Liver (tissue), 9 donors: ENCODE measurements around the gene PIP4K2A. TPM values are rescaled to one million over a fixed set of nuclear protein-coding genes. Genes with fewer than 3 reads are reported as not detected.

Source experiments
- DNase-seq: peaks from one replicate; pipeline ENCODE4 v3.0.0-alpha.2; 2017; ENCODE audit warnings: low spot score
- H3K27ac ChIP-seq, 2 donors: one replicate each; pipeline ENCODE4 v1.7.0; 2013; ENCODE audit warnings: inconsistent platforms in 2 of 2, low read length in 2 of 2, control low read depth in 1 of 2, low read depth in 1 of 2, mild to moderate bottlenecking in 1 of 2
- H3K27me3 ChIP-seq, 4 donors: one replicate each; pipeline versions ENCODE4 v1.6.1 to v1.7.0; 2013; ENCODE audit warnings: low read length in 3 of 4, inconsistent platforms in 1 of 4, mild to moderate bottlenecking in 1 of 4, moderate library complexity in 1 of 4; ENCODE audit not compliant: control insufficient read depth in 4 of 4, insufficient read depth in 4 of 4
- H3K36me3 ChIP-seq, 4 donors: one replicate each; pipeline versions ENCODE4 v1.6.1 to v1.7.0; 2013; ENCODE audit warnings: low read length in 3 of 4, mild to moderate bottlenecking in 3 of 4, low read depth in 1 of 4, moderate library complexity in 1 of 4; ENCODE audit not compliant: control insufficient read depth in 4 of 4, insufficient read depth in 3 of 4
- H3K4me1 ChIP-seq, 4 donors: one replicate each; pipeline versions ENCODE4 v1.6.1 to v1.7.0; 2013; ENCODE audit warnings: low read length in 3 of 4, mild to moderate bottlenecking in 3 of 4, moderate library complexity in 1 of 4; ENCODE audit not compliant: control insufficient read depth in 4 of 4, insufficient read depth in 4 of 4
- H3K4me3 ChIP-seq, 3 donors: one replicate each; pipeline versions ENCODE4 v1.6.1 to v1.7.0; 2013; ENCODE audit warnings: low read length in 3 of 3, control low read depth in 1 of 3, low read depth in 1 of 3, mild to moderate bottlenecking in 1 of 3
- H3K9ac ChIP-seq, 2 donors: one replicate each; pipeline ENCODE4 v1.7.0; 2013; ENCODE audit warnings: low read length in 2 of 2, mild to moderate bottlenecking in 2 of 2, moderate library complexity in 2 of 2, control low read depth in 1 of 2, low read depth in 1 of 2
- H3K9me3 ChIP-seq, 4 donors: one replicate each; pipeline versions ENCODE4 v1.6.1 to v1.7.0; 2013; ENCODE audit warnings: low read length in 3 of 4; ENCODE audit not compliant: control insufficient read depth in 4 of 4
- ATF3 ChIP-seq: IDR thresholded peaks from 2 replicates; pipeline ENCODE4 v1.6.1; 2016; ENCODE audit warnings: antibody characterized with exemption
- FOXA1 ChIP-seq: IDR thresholded peaks from 2 replicates; pipeline ENCODE4 v1.6.1; 2016; ENCODE audit warnings: antibody characterized with exemption
- GABPA ChIP-seq, 2 donors: IDR thresholded peaks in 1 of 2; conservative IDR thresholded peaks in 1 of 2; 2 replicates each; pipeline ENCODE4 v1.6.1; 2016; ENCODE audit warnings: antibody characterized with exemption in 2 of 2, mild to moderate bottlenecking in 1 of 2, moderate library complexity in 1 of 2
- HNF4G ChIP-seq: IDR thresholded peaks from 2 replicates; pipeline ENCODE4 v1.6.1; 2016; ENCODE audit warnings: antibody characterized with exemption
- JUND ChIP-seq, 2 donors: IDR thresholded peaks; 2 replicates each; pipeline ENCODE4 v1.6.1; 2016; ENCODE audit warnings: antibody characterized with exemption in 2 of 2
- MAX ChIP-seq: IDR thresholded peaks from 2 replicates; pipeline ENCODE4 v1.6.1; 2016; ENCODE audit warnings: antibody characterized with exemption
- NR2F2 ChIP-seq: IDR thresholded peaks from 2 replicates; pipeline ENCODE4 v1.6.1; 2016; ENCODE audit warnings: antibody characterized with exemption
- RAD21 ChIP-seq, 2 donors: IDR thresholded peaks; 2 replicates each; pipeline ENCODE4 v1.6.1; 2016; ENCODE audit warnings: antibody characterized with exemption in 2 of 2, mild to moderate bottlenecking in 2 of 2
- REST ChIP-seq: IDR thresholded peaks from 2 replicates; pipeline ENCODE4 v1.6.1; 2016; ENCODE audit warnings: antibody characterized with exemption, mild to moderate bottlenecking
- RXRA ChIP-seq, 2 donors: IDR thresholded peaks; 2 replicates each; pipeline ENCODE4 v1.6.1; 2017 to 2018; ENCODE audit warnings: antibody characterized with exemption in 2 of 2, mild to moderate bottlenecking in 1 of 2
- SP1 ChIP-seq: IDR thresholded peaks from 2 replicates; pipeline ENCODE4 v1.6.1; 2018; ENCODE audit warnings: antibody characterized with exemption, mild to moderate bottlenecking
- TAF1 ChIP-seq: conservative IDR thresholded peaks from 2 replicates; pipeline ENCODE4 v1.6.1; 2016; ENCODE audit warnings: antibody characterized with exemption, mild to moderate bottlenecking
- YY1 ChIP-seq: IDR thresholded peaks from 2 replicates; pipeline ENCODE4 v1.6.1; 2016; ENCODE audit warnings: antibody characterized with exemption, mild to moderate bottlenecking
- ZBTB33 ChIP-seq: IDR thresholded peaks from 2 replicates; pipeline ENCODE4 v1.6.1; 2016; ENCODE audit warnings: antibody characterized with exemption
- WGBS: extraction: QIAGEN DNeasy Blood & Tissue Kit; methylation state at CpG from one replicate; pipeline ENCODE4 v1.1.7; 2013; 5-methylcytosine and 5-hydroxymethylcytosine counted together
- polyA plus RNA-seq, 2 donors: library from polyadenylated mRNA; stranded (reverse) in 1 of 2; unstranded in 1 of 2; fragments of 200-250 nt in 1 of 2; fragments of >200 nt in 1 of 2; fragmentation: Nextera tagmentation in 1 of 2; extraction: Ambion mirVana in 1 of 2; gene quantifications; one replicate each; pipeline versions ENCODE4 v1.2.1 to v1.2.3, GENCODE V29; 2013 to 2015
- total RNA-seq, 2 donors: library from RNA; depleted of rRNA; stranded (reverse); fragments of >200 nt; gene quantifications; one replicate each; pipeline ENCODE4 v1.2.3, GENCODE V29; 2014
- donor health status: healthy.
- donor health status: healthy.
- donor health status: healthy.
- donor health status: healthy.
- donor health status: healthy.

The PIP4K2A gene
- total and polyA plus RNA-seq, 4 donors, result 6.4 to 53.7 (median 8.6) TPM

GRCh38 chr10:22601618-22602017 is 112.8 kb downstream of the PIP4K2A start:
- no peak overlapping the region for H3K27ac ChIP-seq
- no peak for DNase-seq
- H3K4me1 ChIP-seq, result no peaks in the 10 kb centered on the region
- no peaks in the 10 kb centered on the region for H3K9me3 ChIP-seq
- H3K4me3 ChIP-seq, result no peak overlapping the region
- no peak for TF ChIP-seq RAD21 (IDR thresholded peaks at IDR 0.05)
- TF ChIP-seq NR2F2, result no peak
- TF ChIP-seq RXRA (IDR thresholded peaks at IDR 0.05), result no peak
- no peak for TF ChIP-seq JUND (IDR thresholded peaks at IDR 0.05)
- TF ChIP-seq ATF3, result no peak
- TF ChIP-seq HNF4G, result no peak
- no peak for TF ChIP-seq ZBTB33
- TF ChIP-seq GABPA (IDR thresholded peaks at IDR 0.05 in 1 of 2, conservative IDR thresholded peaks at IDR 0.05 in 1 of 2), result no peak
- no peak for TF ChIP-seq YY1
- TF ChIP-seq SP1, result no peak
- no peak for TF ChIP-seq TAF1
- TF ChIP-seq REST, result no peak
- no peak for TF ChIP-seq FOXA1
- no peak for TF ChIP-seq MAX
- no peaks in the 10 kb centered on the region for H3K27me3 ChIP-seq
- H3K36me3 ChIP-seq, result peaks cover 0 to 4% (median 0%) of the 10 kb centered on the region in 4 donors
- WGBS, result 96% methylated on average over 5 of the region's 5 CpGs
- H3K9ac ChIP-seq, result no peak overlapping the region

GRCh38 chr10:22599636-22600228 is 114.6 kb downstream of the PIP4K2A start:
- no peaks in the 10 kb centered on the region for H3K9me3 ChIP-seq
- H3K4me3 ChIP-seq, result no peak overlapping the region
- H3K27ac ChIP-seq, result no peak overlapping the region
- H3K9ac ChIP-seq, result no peak overlapping the region
- DNase-seq, result no peak
- H3K36me3 ChIP-seq, result peaks cover 0 to 4% (median 0%) of the 10 kb centered on the region in 4 donors
- no peaks in the 10 kb centered on the region for H3K27me3 ChIP-seq
- 88% methylated on average over 11 of the region's 11 CpGs for WGBS
- TF ChIP-seq TAF1 (no peak), SP1 (no peak)
- H3K4me1 ChIP-seq, result no peaks in the 10 kb centered on the region
